CD14-positive monocyte (primary cell): ENCODE results near the gene LRRK1. TPM values are rescaled to one million over a fixed set of nuclear protein-coding genes. Genes with fewer than 3 reads are reported as not detected.

Experiments
- DNase-seq, 3 donors: peaks; one replicate each; pipeline ENCODE4 v3.0.0-alpha.2; 2011 to 2022
- H2AFZ ChIP-seq: 2 replicates; pipeline ENCODE4 v1.6.0; 2012; ENCODE audit warnings: mild to moderate bottlenecking, low read depth, low read length, inconsistent platforms; ENCODE audit not compliant: insufficient read depth, poor library complexity, severe bottlenecking
- H3K27ac ChIP-seq, 2 donors: 1 replicate in 1 of 2; 2 replicates in 1 of 2; pipeline ENCODE4 v1.5.1; 2012 to 2013; ENCODE audit warnings: low read length in 2 of 2, control low read depth in 1 of 2, inconsistent platforms in 1 of 2, low read depth in 1 of 2, mild to moderate bottlenecking in 1 of 2
- H3K27me3 ChIP-seq, 2 donors: one replicate each; pipeline versions ENCODE4 v1.6.0 to v1.6.1; 2011 to 2013; ENCODE audit warnings: low read length in 2 of 2; ENCODE audit not compliant: control insufficient read depth in 2 of 2, insufficient read depth in 2 of 2
- H3K36me3 ChIP-seq, 2 donors: replicated peaks in 1 of 2; 1 replicate in 1 of 2; 2 replicates in 1 of 2; pipeline versions ENCODE4 v1.5.1 to v1.6.1; 2012 to 2013; ENCODE audit warnings: low read length in 2 of 2, control low read depth in 1 of 2, inconsistent platforms in 1 of 2, mild to moderate bottlenecking in 1 of 2; ENCODE audit not compliant: insufficient read depth in 2 of 2, control insufficient read depth in 1 of 2
- H3K4me1 ChIP-seq, 2 donors: 1 replicate in 1 of 2; 2 replicates in 1 of 2; pipeline versions ENCODE4 v1.5.1 to v1.6.1; 2012 to 2013; ENCODE audit warnings: low read length in 2 of 2, control low read depth in 1 of 2, inconsistent platforms in 1 of 2, mild to moderate bottlenecking in 1 of 2, moderate library complexity in 1 of 2; ENCODE audit not compliant: insufficient read depth in 2 of 2, control insufficient read depth in 1 of 2
- H3K4me2 ChIP-seq: replicated peaks from 2 replicates; pipeline ENCODE3; 2012; ENCODE audit warnings: low read length, moderate library complexity, mild to moderate bottlenecking; ENCODE audit not compliant: poor library complexity, severe bottlenecking; ENCODE audit errors: extremely low read depth
- H3K4me3 ChIP-seq, 3 experiments: fragments of 200-600 bp in 1 of 3; sonication (generic) in 1 of 3; replicated peaks in 1 of 3; 1 replicate in 2 of 3; 2 replicates in 1 of 3; pipeline ENCODE4 v1.5.1; 2011 to 2013; ENCODE audit warnings: low read length in 3 of 3, mild to moderate bottlenecking in 3 of 3, control low read depth in 2 of 3, low read depth in 2 of 3, inconsistent platforms in 1 of 3, moderate library complexity in 1 of 3
- H3K79me2 ChIP-seq: 2 replicates; pipeline ENCODE4 v1.6.0; 2012; ENCODE audit warnings: mild to moderate bottlenecking, control low read depth, inconsistent platforms, low read length, moderate library complexity; ENCODE audit not compliant: insufficient read depth
- H3K9ac ChIP-seq: 2 replicates; pipeline ENCODE4 v1.6.0; 2017; ENCODE audit warnings: low read length, mild to moderate bottlenecking; ENCODE audit not compliant: insufficient read depth, poor library complexity, severe bottlenecking
- H3K9me3 ChIP-seq, 2 donors: replicated peaks in 1 of 2; 1 replicate in 1 of 2; 2 replicates in 1 of 2; pipeline versions ENCODE4 v1.5.1 to v1.6.1; 2012 to 2013; ENCODE audit warnings: low read length in 2 of 2, control low read depth in 1 of 2; ENCODE audit not compliant: control insufficient read depth in 1 of 2, insufficient read depth in 1 of 2
- H4K20me1 ChIP-seq: 2 replicates; pipeline ENCODE4 v1.6.0; 2012; ENCODE audit warnings: mild to moderate bottlenecking, low read length, control low read depth, moderate library complexity; ENCODE audit not compliant: insufficient read depth
- H3K27ac Mint-ChIP-seq, 7 donors: one replicate each; pipeline ENCODE4 v1.8.0; 2020; ENCODE audit warnings: mild to moderate bottlenecking in 7 of 7, mixed read lengths in 7 of 7, moderate library complexity in 6 of 7, inconsistent platforms in 2 of 7
- H3K27me3 Mint-ChIP-seq, 3 donors: one replicate each; pipeline ENCODE4 v1.8.0; 2021 to 2022; ENCODE audit warnings: low read depth in 3 of 3, mild to moderate bottlenecking in 3 of 3, mixed read lengths in 3 of 3, moderate library complexity in 3 of 3, inconsistent platforms in 1 of 3
- H3K36me3 Mint-ChIP-seq, 2 donors: one replicate each; pipeline ENCODE4 v1.8.0; 2020; ENCODE audit warnings: mixed read lengths in 2 of 2, inconsistent platforms in 1 of 2, mild to moderate bottlenecking in 1 of 2
- H3K4me1 Mint-ChIP-seq: one replicate; pipeline ENCODE4 v1.8.0; 2020; ENCODE audit warnings: mild to moderate bottlenecking, mixed read lengths
- H3K4me3 Mint-ChIP-seq, 2 donors: one replicate each; pipeline ENCODE4 v1.8.0; 2020; ENCODE audit warnings: mild to moderate bottlenecking in 2 of 2, mixed read lengths in 2 of 2, moderate library complexity in 1 of 2
- H3K9me3 Mint-ChIP-seq, 7 donors: one replicate each; pipeline ENCODE4 v1.8.0; 2020 to 2022; ENCODE audit warnings: mixed read lengths in 7 of 7, mild to moderate bottlenecking in 6 of 7, moderate library complexity in 6 of 7, inconsistent platforms in 2 of 7
- WGBS: methylation state at CpG from one replicate; pipeline ENCODE4 v1.1.5; 2013; ENCODE audit warnings: missing lambda C conversion rate; ENCODE audit not compliant: insufficient coverage; 5-methylcytosine and 5-hydroxymethylcytosine counted together
- intact Hi-C, 2 donors: fragments of 100-400 bp; cut with micrococcal nuclease; formaldehyde crosslinking; loops; one replicate each; pipeline versions ENCODE4 v1.15.0 to v1.15.1; 2023
- polyA plus RNA-seq, 3 donors: library from polyadenylated mRNA; depleted of rRNA in 1 of 3; unstranded in 2 of 3; stranded (reverse) in 1 of 3; fragments of 300-500 nt in 2 of 3; fragments of >200 nt in 1 of 3; fragmentation: Illumina TruSeq in 2 of 3; gene quantifications; 1 replicate in 2 of 3; 2 replicates in 1 of 3; pipeline ENCODE4 v1.2.3, GENCODE V29; 2012 to 2021
- TF ChIP-seq, protein P1 (sequence below): fragments of 200-600 bp; IDR thresholded peaks from one replicate; pipeline ENCODE4 v1.8.0; 2022; ENCODE audit warnings: antibody characterized with exemption, mild to moderate bottlenecking

LRRK1 gene
- polyA plus RNA-seq, 3 donors = 1.7 to 18.9 (median 5.4) TPM

DNA sequence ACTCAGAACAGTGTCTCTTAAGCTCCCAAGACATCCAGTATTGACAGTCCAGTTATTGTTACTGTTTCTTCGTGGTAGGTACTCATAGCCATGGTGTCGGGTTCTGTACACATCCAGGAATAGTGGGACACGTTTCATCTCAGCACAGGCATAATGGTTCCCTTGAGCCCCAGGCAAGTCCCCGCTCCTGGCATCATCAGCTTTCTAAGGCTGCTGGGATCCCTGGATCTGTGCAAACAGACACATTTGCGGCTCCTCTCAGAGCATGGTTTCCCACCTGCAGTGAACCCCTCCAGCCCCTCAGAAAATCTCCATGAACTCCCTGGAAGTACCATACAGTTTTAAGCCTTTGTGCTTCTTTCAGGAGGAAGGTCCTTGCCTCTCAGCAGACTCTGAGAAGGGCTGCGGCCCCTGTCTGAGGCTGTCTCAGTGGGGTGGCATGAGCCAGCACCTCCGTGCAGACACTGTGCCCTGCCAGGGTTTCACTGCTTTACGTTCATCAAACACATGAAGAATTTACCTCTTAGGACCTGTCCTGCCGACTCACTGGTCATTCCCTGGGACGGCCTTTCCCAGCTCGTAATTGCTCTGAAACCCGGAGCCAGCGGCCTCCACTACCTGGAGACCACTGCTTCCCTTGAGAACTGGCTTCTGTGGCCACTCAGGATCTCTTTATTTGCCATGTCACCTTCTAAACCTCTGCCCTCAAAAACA lies 124.9 kb downstream of the LRRK1 start:
- TF ChIP-seq, protein P1, sequence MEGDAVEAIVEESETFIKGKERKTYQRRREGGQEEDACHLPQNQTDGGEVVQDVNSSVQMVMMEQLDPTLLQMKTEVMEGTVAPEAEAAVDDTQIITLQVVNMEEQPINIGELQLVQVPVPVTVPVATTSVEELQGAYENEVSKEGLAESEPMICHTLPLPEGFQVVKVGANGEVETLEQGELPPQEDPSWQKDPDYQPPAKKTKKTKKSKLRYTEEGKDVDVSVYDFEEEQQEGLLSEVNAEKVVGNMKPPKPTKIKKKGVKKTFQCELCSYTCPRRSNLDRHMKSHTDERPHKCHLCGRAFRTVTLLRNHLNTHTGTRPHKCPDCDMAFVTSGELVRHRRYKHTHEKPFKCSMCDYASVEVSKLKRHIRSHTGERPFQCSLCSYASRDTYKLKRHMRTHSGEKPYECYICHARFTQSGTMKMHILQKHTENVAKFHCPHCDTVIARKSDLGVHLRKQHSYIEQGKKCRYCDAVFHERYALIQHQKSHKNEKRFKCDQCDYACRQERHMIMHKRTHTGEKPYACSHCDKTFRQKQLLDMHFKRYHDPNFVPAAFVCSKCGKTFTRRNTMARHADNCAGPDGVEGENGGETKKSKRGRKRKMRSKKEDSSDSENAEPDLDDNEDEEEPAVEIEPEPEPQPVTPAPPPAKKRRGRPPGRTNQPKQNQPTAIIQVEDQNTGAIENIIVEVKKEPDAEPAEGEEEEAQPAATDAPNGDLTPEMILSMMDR = no peak
- H3K4me3 ChIP-seq = no peak overlapping the region
- DNase-seq = no peak
- intact Hi-C loops = no loop called here
- no peak overlapping the region for H3K4me3 Mint-ChIP-seq
- peaks cover 17 to 56% (median 25%) of the 10 kb centered on the region in 3 donors for H3K27me3 Mint-ChIP-seq
- no peak overlapping the region for H3K27ac Mint-ChIP-seq
- H3K9ac ChIP-seq = no peak overlapping the region
- peaks cover 68 to 96% of the 10 kb centered on the region in 2 donors for H3K36me3 ChIP-seq
- no peak overlapping the region for H3K4me2 ChIP-seq
- peaks cover 96 to 100% of the 10 kb centered on the region in 2 donors for H3K36me3 Mint-ChIP-seq
- H3K9me3 Mint-ChIP-seq = peaks cover 0 to 14% (median 8%) of the 10 kb centered on the region in 7 donors
- H3K4me1 ChIP-seq = no peaks in the 10 kb centered on the region
- no peaks in the 10 kb centered on the region for H3K79me2 ChIP-seq
- H2AFZ ChIP-seq = no peak overlapping the region
- H3K27ac ChIP-seq = no peak overlapping the region
- peaks cover 0 to 5% of the 10 kb centered on the region in 2 donors for H3K9me3 ChIP-seq
- no peaks in the 10 kb centered on the region for H3K4me1 Mint-ChIP-seq
- H3K27me3 ChIP-seq = peaks cover 0 to 37% of the 10 kb centered on the region in 2 donors
- H4K20me1 ChIP-seq = peaks cover 21% of the 10 kb centered on the region
- 98% methylated on average over 13 of the region's 13 CpGs for WGBS

DNA sequence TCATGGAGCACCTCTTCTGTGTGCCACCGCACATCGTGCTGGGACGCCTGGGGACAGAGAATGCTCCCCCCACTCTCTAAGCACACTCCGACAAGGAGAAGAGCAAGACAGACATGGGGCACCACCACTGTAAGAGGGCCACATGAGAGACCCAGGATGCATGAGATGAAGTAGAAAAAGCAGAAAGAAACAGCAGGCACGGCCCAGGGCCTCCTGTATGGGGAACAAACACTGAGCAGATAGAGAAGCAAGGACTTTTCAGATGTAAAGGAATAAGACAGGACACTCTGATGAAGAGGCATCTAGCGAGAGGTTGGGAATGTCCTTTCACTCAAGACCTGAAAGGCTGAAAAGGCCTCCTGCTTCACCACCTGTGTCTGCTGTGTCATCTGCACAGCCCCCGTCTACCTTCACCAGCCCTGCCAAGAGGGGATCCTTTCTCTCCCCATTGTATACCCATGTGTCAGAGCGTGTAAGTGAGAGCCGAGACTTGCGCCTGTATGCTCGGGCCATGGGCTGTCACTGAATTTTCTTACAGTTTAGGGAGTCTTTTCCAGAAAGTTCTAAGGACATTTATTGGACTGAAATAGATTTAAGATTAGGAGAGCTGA lies 125.6 kb downstream of the LRRK1 start:
- H3K9ac ChIP-seq = no peak overlapping the region
- peaks cover 75 to 97% of the 10 kb centered on the region in 2 donors for H3K36me3 ChIP-seq
- no peak overlapping the region for H3K27ac Mint-ChIP-seq
- no peak overlapping the region for H2AFZ ChIP-seq
- TF ChIP-seq, protein P1 = no peak
- no peak overlapping the region for H3K4me3 ChIP-seq
- H3K36me3 Mint-ChIP-seq = peaks cover 97 to 100% of the 10 kb centered on the region in 2 donors
- no peaks in the 10 kb centered on the region for H3K4me1 Mint-ChIP-seq
- H3K9me3 ChIP-seq = peaks cover 0 to 5% of the 10 kb centered on the region in 2 donors
- H3K4me1 ChIP-seq = no peaks in the 10 kb centered on the region
- peaks cover 0 to 33% of the 10 kb centered on the region in 2 donors for H3K27me3 ChIP-seq
- intact Hi-C loops = no loop called here
- H3K4me3 Mint-ChIP-seq = peak overlapping the region in 1 of 2 donors; percentile 8
- WGBS = 97% methylated on average over 6 of the region's 11 CpGs
- H3K27ac ChIP-seq = no peak overlapping the region
- H4K20me1 ChIP-seq = peaks cover 17% of the 10 kb centered on the region
- DNase-seq = no peak
- H3K4me2 ChIP-seq = no peak overlapping the region
- H3K9me3 Mint-ChIP-seq = peaks cover 0 to 13% (median 8%) of the 10 kb centered on the region in 7 donors
- no peaks in the 10 kb centered on the region for H3K79me2 ChIP-seq
- peaks cover 12 to 50% (median 22%) of the 10 kb centered on the region in 3 donors for H3K27me3 Mint-ChIP-seq
